Measurements from ENCODE around the gene ATE1.

GRCh38 chr10:121754666-121755065 is 173.2 kb downstream of the ATE1 start:
- TF ChIP-seq CTCF (IDR thresholded peaks at IDR 0.05) = no peak
- no peak for TF ChIP-seq POLR2A (IDR thresholded peaks at IDR 0.05; ENCODE audit: low read length)
- no peak for TF ChIP-seq PHF8 (IDR thresholded peaks at IDR 0.05; ENCODE audit: borderline replicate concordance, low read depth)
- no peak for TF ChIP-seq KDM1A (IDR thresholded peaks at IDR 0.05; ENCODE audit: low read depth)

Measured in A549 (cell line).